ENCODE measurements around the gene RAB5IF. TPM values are rescaled to one million over a fixed set of nuclear protein-coding genes. Genes with fewer than 3 reads are reported as not detected.

The RAB5IF gene
- total and polyA plus RNA-seq, 10 of the 15 experiments (the other 5 are each of a cell fraction or from before 2014, with no cell fraction given), result 19.4 to 246 (median 92.0) TPM

- TF ChIP-seq, protein P1, sequence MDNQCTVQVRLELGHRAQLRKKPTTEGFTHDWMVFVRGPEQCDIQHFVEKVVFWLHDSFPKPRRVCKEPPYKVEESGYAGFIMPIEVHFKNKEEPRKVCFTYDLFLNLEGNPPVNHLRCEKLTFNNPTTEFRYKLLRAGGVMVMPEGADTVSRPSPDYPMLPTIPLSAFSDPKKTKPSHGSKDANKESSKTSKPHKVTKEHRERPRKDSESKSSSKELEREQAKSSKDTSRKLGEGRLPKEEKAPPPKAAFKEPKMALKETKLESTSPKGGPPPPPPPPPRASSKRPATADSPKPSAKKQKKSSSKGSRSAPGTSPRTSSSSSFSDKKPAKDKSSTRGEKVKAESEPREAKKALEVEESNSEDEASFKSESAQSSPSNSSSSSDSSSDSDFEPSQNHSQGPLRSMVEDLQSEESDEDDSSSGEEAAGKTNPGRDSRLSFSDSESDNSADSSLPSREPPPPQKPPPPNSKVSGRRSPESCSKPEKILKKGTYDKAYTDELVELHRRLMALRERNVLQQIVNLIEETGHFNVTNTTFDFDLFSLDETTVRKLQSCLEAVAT (IDR thresholded peaks at IDR 0.05), result peak; percentile 16; the same call in 1 of the 2 replicates
- peak; percentile 48 for TF ChIP-seq PBX3 (IDR thresholded peaks at IDR 0.05; ENCODE audit: insufficient replicate concordance, low read depth, low read length)
- TF ChIP-seq SUZ12 (IDR thresholded peaks at IDR 0.05; ENCODE audit: unreplicated experiment), result no peak
- TF ChIP-seq JUND (IDR thresholded peaks at IDR 0.05; ENCODE audit: low read depth, low read length), result no peak
- TF ChIP-seq, protein P2, sequence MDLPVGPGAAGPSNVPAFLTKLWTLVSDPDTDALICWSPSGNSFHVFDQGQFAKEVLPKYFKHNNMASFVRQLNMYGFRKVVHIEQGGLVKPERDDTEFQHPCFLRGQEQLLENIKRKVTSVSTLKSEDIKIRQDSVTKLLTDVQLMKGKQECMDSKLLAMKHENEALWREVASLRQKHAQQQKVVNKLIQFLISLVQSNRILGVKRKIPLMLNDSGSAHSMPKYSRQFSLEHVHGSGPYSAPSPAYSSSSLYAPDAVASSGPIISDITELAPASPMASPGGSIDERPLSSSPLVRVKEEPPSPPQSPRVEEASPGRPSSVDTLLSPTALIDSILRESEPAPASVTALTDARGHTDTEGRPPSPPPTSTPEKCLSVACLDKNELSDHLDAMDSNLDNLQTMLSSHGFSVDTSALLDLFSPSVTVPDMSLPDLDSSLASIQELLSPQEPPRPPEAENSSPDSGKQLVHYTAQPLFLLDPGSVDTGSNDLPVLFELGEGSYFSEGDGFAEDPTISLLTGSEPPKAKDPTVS (IDR thresholded peaks at IDR 0.05; ENCODE audit: low read depth, low read length), result no peak
- no peak for TF ChIP-seq E2F8 (IDR thresholded peaks at IDR 0.05; ENCODE audit: low read depth, partially characterized antibody)
- TF ChIP-seq BACH1 (IDR thresholded peaks at IDR 0.05; ENCODE audit: borderline replicate concordance), result peak; percentile 62
- TF ChIP-seq USF1 (IDR thresholded peaks at IDR 0.05; ENCODE audit: borderline replicate concordance, extremely low read length, insufficient read depth, low read depth, low read length), result no peak
- TF ChIP-seq, protein P3, sequence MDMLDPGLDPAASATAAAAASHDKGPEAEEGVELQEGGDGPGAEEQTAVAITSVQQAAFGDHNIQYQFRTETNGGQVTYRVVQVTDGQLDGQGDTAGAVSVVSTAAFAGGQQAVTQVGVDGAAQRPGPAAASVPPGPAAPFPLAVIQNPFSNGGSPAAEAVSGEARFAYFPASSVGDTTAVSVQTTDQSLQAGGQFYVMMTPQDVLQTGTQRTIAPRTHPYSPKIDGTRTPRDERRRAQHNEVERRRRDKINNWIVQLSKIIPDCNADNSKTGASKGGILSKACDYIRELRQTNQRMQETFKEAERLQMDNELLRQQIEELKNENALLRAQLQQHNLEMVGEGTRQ (IDR thresholded peaks at IDR 0.05; ENCODE audit: borderline replicate concordance, low read depth, low read length), result no peak
- TF ChIP-seq ZBTB33 (IDR thresholded peaks at IDR 0.05), result 0 out of 2 replicates have a peak, but pooled peaks have one; percentile 40
- no peak for TF ChIP-seq PAX8 (IDR thresholded peaks at IDR 0.05)
- TF ChIP-seq CHD2 (IDR thresholded peaks at IDR 0.05; ENCODE audit: borderline replicate concordance, low read depth, low read length), result no peak
- TF ChIP-seq NR2F1 (conservative IDR thresholded peaks at IDR 0.05), result no peak; the same call in 1 of the 2 replicates
- 0 out of 2 replicates have a peak, but pooled peaks have one; percentile 56 for TF ChIP-seq TCF12 (IDR thresholded peaks at IDR 0.05; ENCODE audit: low read depth, low read length)
- TF ChIP-seq IRF4 (IDR thresholded peaks at IDR 0.05; ENCODE audit: low read depth, low read length), result no peak
- 0 out of 4 replicates have a peak, but pooled peaks of 1 of the 2 experiments have one; percentile 27 for TF ChIP-seq EP300 (IDR thresholded peaks at IDR 0.05; ENCODE audit: borderline replicate concordance in 1 of 2, control insufficient read depth in 1 of 2, low read depth in 2 of 2, low read length in 2 of 2)
These were observed 32.3 kb upstream of the RAB5IF start, which contains the start of gene TGIF2 (continued) for GRCh38 chr20:36573103-36573797.

Data from GM12878 (cell line).